Parathyroid adenoma (tissue), 2 donors: ENCODE results near the gene TNFRSF18.
"Not testable (repeated sequence)": the region's sequence is repeated elsewhere in the genome, so short reads cannot be mapped to it uniquely, and the experiment has no call there.

Experiments used
- H2AFZ ChIP-seq: fragments of 300-600 bp; sonication (generic); one replicate; pipeline ENCODE4 v1.7.0; 2017; ENCODE audit warnings: antibody characterized with exemption, mild to moderate bottlenecking
- H3K27ac ChIP-seq: fragments of 300-600 bp; sonication (generic); one replicate; pipeline ENCODE4 v1.7.0; 2017
- H3K27me3 ChIP-seq: fragments of 300-600 bp; sonication (generic); one replicate; pipeline ENCODE4 v1.7.0; 2017; ENCODE audit warnings: low read length; ENCODE audit not compliant: control insufficient read depth, insufficient read depth
- H3K36me3 ChIP-seq: fragments of 300-600 bp; sonication (generic); one replicate; pipeline ENCODE4 v1.7.0; 2017; ENCODE audit warnings: low read length; ENCODE audit not compliant: control insufficient read depth, insufficient read depth
- H3K4me1 ChIP-seq: fragments of 300-600 bp; sonication (generic); one replicate; pipeline ENCODE4 v1.7.0; 2017; ENCODE audit warnings: control low read depth
- H3K4me2 ChIP-seq: fragments of 300-600 bp; sonication (generic); one replicate; pipeline ENCODE4 v1.7.0; 2017; ENCODE audit warnings: low read length
- H3K4me3 ChIP-seq: fragments of 300-600 bp; sonication (generic); one replicate; pipeline ENCODE4 v1.7.0; 2017; ENCODE audit warnings: low read depth, low read length
- H3K79me2 ChIP-seq: fragments of 300-600 bp; sonication (generic); one replicate; pipeline ENCODE4 v1.7.0; 2017; ENCODE audit warnings: control low read depth
- H3K9ac ChIP-seq: fragments of 300-600 bp; sonication (generic); one replicate; pipeline ENCODE4 v1.7.0; 2017; ENCODE audit warnings: mild to moderate bottlenecking
- H3K9me3 ChIP-seq: fragments of 300-600 bp; sonication (generic); one replicate; pipeline ENCODE4 v1.7.0; 2017; ENCODE audit warnings: low read length; ENCODE audit not compliant: control insufficient read depth
- CTCF ChIP-seq: fragments of 300-600 bp; sonication (generic); IDR thresholded peaks from one replicate; pipeline ENCODE4 v1.7.0; 2017; ENCODE audit warnings: antibody characterized with exemption, mild to moderate bottlenecking
- donor health status: primary hyperparathyroidism.

The TNFRSF18 gene

DNA sequence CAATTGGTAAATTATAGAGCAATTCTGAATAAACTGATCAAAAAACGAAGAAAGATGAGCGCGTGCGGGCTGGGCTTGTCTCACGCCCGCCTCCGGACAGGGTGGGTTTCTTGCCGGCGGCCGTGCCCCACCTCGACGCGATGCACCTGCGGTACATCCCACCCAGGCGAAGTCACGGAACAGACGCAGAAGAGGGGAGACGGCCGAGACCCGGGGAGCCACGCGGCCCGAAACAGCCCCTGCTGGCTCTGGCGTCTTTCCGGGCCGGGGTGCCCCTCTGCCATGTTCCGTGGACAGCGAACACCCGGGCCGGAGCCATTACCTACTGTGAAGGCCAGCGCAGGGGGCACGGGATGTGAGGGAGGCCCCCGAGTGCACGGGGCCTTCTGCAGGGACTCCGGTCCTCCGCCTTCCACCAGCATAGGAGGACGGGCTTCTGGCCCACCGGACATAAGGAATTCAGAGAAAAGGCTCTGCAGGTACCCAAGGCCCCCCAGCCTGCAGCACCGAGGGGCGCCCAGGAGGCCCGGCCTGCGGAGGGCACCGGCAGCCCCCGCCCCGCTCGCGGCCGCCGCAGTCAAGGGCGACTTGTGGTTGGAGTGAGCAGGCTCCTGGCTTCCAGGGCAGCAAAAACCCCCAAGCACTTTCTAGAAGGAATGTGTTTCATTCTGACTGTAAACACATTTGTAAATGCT is 47.7 kb upstream of the TNFRSF18 start:
- H3K9me3 ChIP-seq: no peaks in the 10 kb centered on the region
- no peak overlapping the region for H3K4me3 ChIP-seq
- TF ChIP-seq CTCF: no peak
- H3K4me1 ChIP-seq: no peaks in the 10 kb centered on the region
- H3K9ac ChIP-seq: no peak overlapping the region
- H3K36me3 ChIP-seq: no peaks in the 10 kb centered on the region
- no peak overlapping the region for H2AFZ ChIP-seq
- H3K79me2 ChIP-seq: no peaks in the 10 kb centered on the region
- H3K27me3 ChIP-seq: no peaks in the 10 kb centered on the region
- H3K27ac ChIP-seq: no peak overlapping the region
- no peak overlapping the region for H3K4me2 ChIP-seq

- Histone ChIP-seq H3K9ac (no peak overlapping the region), H3K36me3 (no peaks in the 10 kb centered on the region), H3K27ac (no peak overlapping the region)
These were observed 46.9 kb upstream of the TNFRSF18 start for GRCh38 chr1:1253314-1253713.

GRCh38 chr1:1250786-1251284 is 44.4 kb upstream of the TNFRSF18 start:
- Histone ChIP-seq H3K4me1 (no peaks in the 10 kb centered on the region), H3K4me2 (no peak overlapping the region), H3K27me3 (no peaks in the 10 kb centered on the region), H3K9me3 (no peaks in the 10 kb centered on the region), H3K36me3 (no peaks in the 10 kb centered on the region), H3K79me2 (no peaks in the 10 kb centered on the region), H3K9ac (no peak overlapping the region), H3K27ac (no peak overlapping the region), H3K4me3 (no peak overlapping the region), H2AFZ (no peak overlapping the region)
- no peak for TF ChIP-seq CTCF

More at GRCh38 chr1:1253314-1253713, 46.9 kb upstream of the TNFRSF18 start:
- Histone ChIP-seq H3K9me3 (no peaks in the 10 kb centered on the region), H3K79me2 (no peaks in the 10 kb centered on the region), H3K4me1 (no peaks in the 10 kb centered on the region), H3K4me3 (no peak overlapping the region), H2AFZ (no peak overlapping the region), H3K4me2 (no peak overlapping the region), H3K27me3 (no peaks in the 10 kb centered on the region)
- no peak for TF ChIP-seq CTCF

GRCh38 chr1:1248009-1248913 is 41.9 kb upstream of the TNFRSF18 start:
- H2AFZ ChIP-seq, H3K79me2 ChIP-seq, H3K9me3 ChIP-seq, H3K27ac ChIP-seq, H3K36me3 ChIP-seq, H3K4me2 ChIP-seq, H3K9ac ChIP-seq, H3K27me3 ChIP-seq, H3K4me1 ChIP-seq, H3K4me3 ChIP-seq: not testable (repeated sequence)

DNA sequence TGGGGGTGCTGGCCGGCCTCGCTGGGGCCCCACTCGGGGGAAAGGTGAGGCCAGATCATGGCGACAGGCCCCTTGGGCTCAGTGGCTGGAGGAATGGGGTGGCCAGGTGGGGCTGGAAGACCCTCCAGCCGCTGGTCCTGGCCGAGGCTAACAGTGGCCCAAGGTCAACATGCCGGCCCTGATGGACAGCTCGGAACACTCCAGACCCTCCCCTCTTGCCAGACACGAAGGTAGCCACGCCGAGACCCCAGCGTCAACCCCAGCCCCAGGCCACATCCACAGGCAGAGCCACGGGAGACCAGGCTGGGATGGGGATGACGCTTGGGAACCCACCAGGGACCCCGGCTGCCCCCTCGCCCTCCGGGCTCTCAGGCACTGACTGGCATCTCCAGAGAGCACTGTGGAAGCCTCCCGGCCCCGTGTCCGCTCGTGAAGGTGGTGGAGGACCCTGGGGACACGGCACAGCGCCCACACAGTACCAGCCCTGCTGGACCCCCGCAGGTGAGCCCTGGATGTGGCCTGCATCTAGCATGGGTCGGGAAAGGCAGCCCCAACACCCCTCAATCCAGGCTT is 41.0 kb upstream of the TNFRSF18 start:
- H3K4me1 ChIP-seq: no peaks in the 10 kb centered on the region
- H3K79me2 ChIP-seq: no peaks in the 10 kb centered on the region
- no peak overlapping the region for H3K4me3 ChIP-seq
- H3K27me3 ChIP-seq: no peaks in the 10 kb centered on the region
- no peaks in the 10 kb centered on the region for H3K36me3 ChIP-seq
- H3K9ac ChIP-seq: no peak overlapping the region
- H3K4me2 ChIP-seq: no peak overlapping the region
- no peaks in the 10 kb centered on the region for H3K9me3 ChIP-seq
- H2AFZ ChIP-seq: no peak overlapping the region
- no peak for TF ChIP-seq CTCF
- H3K27ac ChIP-seq: no peak overlapping the region
